ENCODE measurements around the gene PLXNA4. TPM values are rescaled to one million over a fixed set of nuclear protein-coding genes. Genes with fewer than 3 reads are reported as not detected.

The PLXNA4 gene
- total RNA-seq, 1 experiment from 2014 or later: 0.10 TPM

DNA sequence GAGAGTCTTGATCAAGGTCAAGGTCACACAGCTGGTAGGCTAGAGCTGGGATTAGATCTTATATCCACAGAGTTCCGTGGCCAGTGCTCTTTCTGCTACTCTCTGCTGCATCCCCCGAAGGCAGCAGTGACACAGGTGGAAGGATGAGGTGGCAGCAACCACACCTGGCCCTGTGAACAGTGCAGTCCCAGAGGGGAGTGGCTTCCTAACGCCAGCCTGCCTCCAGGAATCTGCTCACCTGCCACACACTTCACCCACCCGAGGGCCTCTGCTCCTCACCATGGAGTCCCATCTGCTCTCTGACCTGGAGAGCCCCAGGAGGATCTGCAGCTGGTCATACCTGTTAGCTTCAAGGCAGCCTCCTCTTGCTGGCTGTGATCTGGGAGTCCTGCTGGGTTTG, 484.2 kb downstream of the PLXNA4 start:
- H3K27ac ChIP-seq (ENCODE audit: low read length): no peak overlapping the region
- DNase-seq (ENCODE audit: low read depth, low spot score) (no peak), ATAC-seq (no peak)
- no peaks in the 10 kb centered on the region for H3K4me1 ChIP-seq (ENCODE audit: control insufficient read depth, insufficient read depth, low read length)
- POLR2A ChIA-PET: no interaction called here
- no peaks in the 10 kb centered on the region for H3K9me3 ChIP-seq (ENCODE audit: control insufficient read depth, insufficient read depth, low read depth, low read length)
- in situ Hi-C loops (cut with HindIII; ENCODE audit: low pct_unique_long_range_greater_than_20kb, low sequenced_read_pairs) (no loop called here), intact Hi-C loops (cut with micrococcal nuclease; ENCODE audit: unreplicated experiment) (no loop called here)
- CTCF ChIA-PET: no interaction called here
- no peak overlapping the region for H3K4me3 ChIP-seq (ENCODE audit: low read depth in 2 of 2, low read length in 2 of 2)
- no peak for TF ChIP-seq POLR2AphosphoS5 (IDR thresholded peaks at IDR 0.05; ENCODE audit: low read depth, low read length)
- peaks cover 4% of the 10 kb centered on the region for H3K27me3 ChIP-seq (ENCODE audit: control insufficient read depth, insufficient read depth, low read length)
- no peaks in the 10 kb centered on the region for H3K36me3 ChIP-seq (ENCODE audit: control insufficient read depth, insufficient read depth, low read length)
- no TSS peak for BruUV-seq (replicated peaks)

DNA sequence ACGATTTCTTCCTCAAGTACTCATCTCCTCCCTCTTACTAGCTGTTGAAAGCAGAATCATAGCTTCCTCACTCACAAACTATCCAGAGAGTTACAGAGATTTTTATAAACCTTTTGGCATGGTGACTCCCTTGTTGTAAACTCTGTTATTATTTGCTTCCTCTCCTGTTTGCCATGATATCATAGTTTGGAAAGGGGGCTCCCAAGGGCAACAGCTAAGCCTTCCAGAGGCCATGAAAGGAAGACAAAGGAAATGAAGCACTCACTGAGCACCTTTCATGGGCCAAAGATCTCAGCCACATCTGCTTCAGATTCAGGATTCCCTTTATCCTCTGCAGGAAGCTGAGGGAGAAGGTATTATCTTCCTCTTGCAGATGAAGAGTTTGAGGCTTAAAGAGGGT, 484.6 kb downstream of the PLXNA4 start:
- no peak overlapping the region for H3K27ac ChIP-seq (ENCODE audit: low read length)
- ChIA-PET POLR2A (no interaction called here), CTCF (no interaction called here)
- peaks cover 4% of the 10 kb centered on the region for H3K27me3 ChIP-seq (ENCODE audit: control insufficient read depth, insufficient read depth, low read length)
- intact Hi-C loops (cut with micrococcal nuclease; ENCODE audit: unreplicated experiment): no loop called here
- H3K4me3 ChIP-seq (ENCODE audit: low read depth in 2 of 2, low read length in 2 of 2): no peak overlapping the region
- BruUV-seq (replicated peaks): no TSS peak
- no peaks in the 10 kb centered on the region for H3K9me3 ChIP-seq (ENCODE audit: control insufficient read depth, insufficient read depth, low read depth, low read length)
- TF ChIP-seq TCF7L2 (IDR thresholded peaks at IDR 0.05; ENCODE audit: low read depth, low read length) (no peak), SIN3A (IDR thresholded peaks at IDR 0.05; ENCODE audit: borderline replicate concordance, insufficient read depth, low read depth, low read length) (no peak), POLR2AphosphoS5 (IDR thresholded peaks at IDR 0.05; ENCODE audit: low read depth, low read length) (no peak)
- TF ChIP-seq, protein P1, sequence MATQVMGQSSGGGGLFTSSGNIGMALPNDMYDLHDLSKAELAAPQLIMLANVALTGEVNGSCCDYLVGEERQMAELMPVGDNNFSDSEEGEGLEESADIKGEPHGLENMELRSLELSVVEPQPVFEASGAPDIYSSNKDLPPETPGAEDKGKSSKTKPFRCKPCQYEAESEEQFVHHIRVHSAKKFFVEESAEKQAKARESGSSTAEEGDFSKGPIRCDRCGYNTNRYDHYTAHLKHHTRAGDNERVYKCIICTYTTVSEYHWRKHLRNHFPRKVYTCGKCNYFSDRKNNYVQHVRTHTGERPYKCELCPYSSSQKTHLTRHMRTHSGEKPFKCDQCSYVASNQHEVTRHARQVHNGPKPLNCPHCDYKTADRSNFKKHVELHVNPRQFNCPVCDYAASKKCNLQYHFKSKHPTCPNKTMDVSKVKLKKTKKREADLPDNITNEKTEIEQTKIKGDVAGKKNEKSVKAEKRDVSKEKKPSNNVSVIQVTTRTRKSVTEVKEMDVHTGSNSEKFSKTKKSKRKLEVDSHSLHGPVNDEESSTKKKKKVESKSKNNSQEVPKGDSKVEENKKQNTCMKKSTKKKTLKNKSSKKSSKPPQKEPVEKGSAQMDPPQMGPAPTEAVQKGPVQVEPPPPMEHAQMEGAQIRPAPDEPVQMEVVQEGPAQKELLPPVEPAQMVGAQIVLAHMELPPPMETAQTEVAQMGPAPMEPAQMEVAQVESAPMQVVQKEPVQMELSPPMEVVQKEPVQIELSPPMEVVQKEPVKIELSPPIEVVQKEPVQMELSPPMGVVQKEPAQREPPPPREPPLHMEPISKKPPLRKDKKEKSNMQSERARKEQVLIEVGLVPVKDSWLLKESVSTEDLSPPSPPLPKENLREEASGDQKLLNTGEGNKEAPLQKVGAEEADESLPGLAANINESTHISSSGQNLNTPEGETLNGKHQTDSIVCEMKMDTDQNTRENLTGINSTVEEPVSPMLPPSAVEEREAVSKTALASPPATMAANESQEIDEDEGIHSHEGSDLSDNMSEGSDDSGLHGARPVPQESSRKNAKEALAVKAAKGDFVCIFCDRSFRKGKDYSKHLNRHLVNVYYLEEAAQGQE (IDR thresholded peaks at IDR 0.05; ENCODE audit: insufficient read depth in 1 of 2, low read depth in 2 of 2, low read length in 1 of 2): no peak
- TF ChIP-seq, protein P2, sequence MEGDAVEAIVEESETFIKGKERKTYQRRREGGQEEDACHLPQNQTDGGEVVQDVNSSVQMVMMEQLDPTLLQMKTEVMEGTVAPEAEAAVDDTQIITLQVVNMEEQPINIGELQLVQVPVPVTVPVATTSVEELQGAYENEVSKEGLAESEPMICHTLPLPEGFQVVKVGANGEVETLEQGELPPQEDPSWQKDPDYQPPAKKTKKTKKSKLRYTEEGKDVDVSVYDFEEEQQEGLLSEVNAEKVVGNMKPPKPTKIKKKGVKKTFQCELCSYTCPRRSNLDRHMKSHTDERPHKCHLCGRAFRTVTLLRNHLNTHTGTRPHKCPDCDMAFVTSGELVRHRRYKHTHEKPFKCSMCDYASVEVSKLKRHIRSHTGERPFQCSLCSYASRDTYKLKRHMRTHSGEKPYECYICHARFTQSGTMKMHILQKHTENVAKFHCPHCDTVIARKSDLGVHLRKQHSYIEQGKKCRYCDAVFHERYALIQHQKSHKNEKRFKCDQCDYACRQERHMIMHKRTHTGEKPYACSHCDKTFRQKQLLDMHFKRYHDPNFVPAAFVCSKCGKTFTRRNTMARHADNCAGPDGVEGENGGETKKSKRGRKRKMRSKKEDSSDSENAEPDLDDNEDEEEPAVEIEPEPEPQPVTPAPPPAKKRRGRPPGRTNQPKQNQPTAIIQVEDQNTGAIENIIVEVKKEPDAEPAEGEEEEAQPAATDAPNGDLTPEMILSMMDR (IDR thresholded peaks at IDR 0.05): no peak
- H3K36me3 ChIP-seq (ENCODE audit: control insufficient read depth, insufficient read depth, low read length): no peaks in the 10 kb centered on the region
- no peaks in the 10 kb centered on the region for H3K4me1 ChIP-seq (ENCODE audit: control insufficient read depth, insufficient read depth, low read length)
- DNase-seq (ENCODE audit: low read depth, low spot score) (no peak), ATAC-seq (no peak)
- in situ Hi-C loops (cut with HindIII; ENCODE audit: low pct_unique_long_range_greater_than_20kb, low sequenced_read_pairs): no loop called here

DNA sequence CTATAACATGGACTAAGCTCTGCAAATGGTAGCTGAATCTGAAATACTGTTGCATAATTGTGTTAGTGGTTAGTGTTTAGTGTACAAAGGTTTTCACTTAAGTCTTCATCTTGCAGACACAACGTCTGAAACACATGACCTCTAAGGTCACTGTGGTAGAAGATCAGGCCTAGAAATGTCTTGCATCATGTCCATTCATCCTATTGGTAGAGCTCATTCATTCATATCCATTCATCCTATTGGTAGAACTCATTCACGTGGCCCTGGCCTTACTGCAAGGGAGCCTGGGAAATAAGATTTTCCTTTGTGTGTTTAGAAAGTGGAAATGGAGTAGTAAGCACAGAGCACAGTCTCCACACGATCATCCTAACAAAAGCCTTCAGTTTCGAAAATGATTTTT, 485.8 kb downstream of the PLXNA4 start:
- POLR2A ChIA-PET: no interaction called here
- Histone ChIP-seq H3K9me3 (ENCODE audit: control insufficient read depth, insufficient read depth, low read depth, low read length) (no peaks in the 10 kb centered on the region), H3K4me1 (ENCODE audit: control insufficient read depth, insufficient read depth, low read length) (no peaks in the 10 kb centered on the region), H3K27ac (ENCODE audit: low read length) (no peak overlapping the region), H3K36me3 (ENCODE audit: control insufficient read depth, insufficient read depth, low read length) (no peaks in the 10 kb centered on the region), H3K27me3 (ENCODE audit: control insufficient read depth, insufficient read depth, low read length) (peaks cover 4% of the 10 kb centered on the region), H3K4me3 (ENCODE audit: low read depth in 2 of 2, low read length in 2 of 2) (no peak overlapping the region)
- in situ Hi-C loops (cut with HindIII; ENCODE audit: low pct_unique_long_range_greater_than_20kb, low sequenced_read_pairs) (no loop called here), intact Hi-C loops (cut with micrococcal nuclease; ENCODE audit: unreplicated experiment) (no loop called here)
- TF ChIP-seq, protein P1 (IDR thresholded peaks at IDR 0.05; ENCODE audit: insufficient read depth in 1 of 2, low read depth in 2 of 2, low read length in 1 of 2): no peak
- TF ChIP-seq POLR2AphosphoS5 (IDR thresholded peaks at IDR 0.05; ENCODE audit: low read depth, low read length): no peak
- no peak for TF ChIP-seq TCF7L2 (IDR thresholded peaks at IDR 0.05; ENCODE audit: low read depth, low read length)
- TF ChIP-seq, protein P2 (IDR thresholded peaks at IDR 0.05): no peak
- no peak for TF ChIP-seq SIN3A (IDR thresholded peaks at IDR 0.05; ENCODE audit: borderline replicate concordance, insufficient read depth, low read depth, low read length)
- DNase-seq (ENCODE audit: low read depth, low spot score) (no peak), ATAC-seq (no peak)
- CTCF ChIA-PET: no interaction called here
- no TSS peak for BruUV-seq (replicated peaks)

Measured in Panc1 (cell line).